RWPE1 (cell line): ENCODE measurements around the gene NCKAP5.

Experiments
- CTCF ChIA-PET: fragments of 350-600 bp; sonication (Branson Sonifier 250); formaldehyde crosslinking; extraction: SDS; loops from one replicate; lab custom pipeline; 2021; lab: Yijun Ruan, JAX
- POLR2A ChIA-PET: fragments of 400-600 bp; formaldehyde crosslinking; extraction: SDS; loops from one replicate; lab custom pipeline; 2020; ENCODE audit warnings: antibody characterized with exemption; ENCODE audit not compliant: low non-redundant PET; lab: Yijun Ruan, JAX
- DNase-seq: peaks from one replicate; pipeline ENCODE4 v3.0.0; 2012; ENCODE audit warnings: low spot score
- H3K27ac ChIP-seq: fragments of 450-650 bp; 2 replicates; pipeline ENCODE4 v1.5.1; 2017
- CTCF ChIP-seq: fragments of 450-650 bp; conservative IDR thresholded peaks from 2 replicates; pipeline ENCODE4 v1.5.1; 2017; ENCODE audit warnings: low read depth, mild to moderate bottlenecking

Gene NCKAP5

GRCh38 chr2:133413863-133414262 is 154.4 kb downstream of the NCKAP5 start:
- TF ChIP-seq CTCF = no peak
- POLR2A ChIA-PET = no interaction called here
- CTCF ChIA-PET = no interaction called here

GRCh38 chr2:133412694-133413093 is 155.6 kb downstream of the NCKAP5 start:
- no peak overlapping the region for H3K27ac ChIP-seq
- TF ChIP-seq CTCF = no peak
- DNase-seq = no peak
- ChIA-PET CTCF (no interaction called here), POLR2A (no interaction called here)

More at GRCh38 chr2:133413863-133414262, 154.4 kb downstream of the NCKAP5 start:
- H3K27ac ChIP-seq = no peak overlapping the region
- DNase-seq = no peak

GRCh38 chr2:133411857-133412256 is 156.4 kb downstream of the NCKAP5 start:
- TF ChIP-seq CTCF = no peak
- no peak for DNase-seq
- H3K27ac ChIP-seq = no peak overlapping the region
- CTCF ChIA-PET = no interaction called here
- POLR2A ChIA-PET = no interaction called here

GRCh38 chr2:133411101-133411500 is 157.2 kb downstream of the NCKAP5 start:
- DNase-seq = no peak
- H3K27ac ChIP-seq = no peak overlapping the region
- CTCF ChIA-PET = no interaction called here
- POLR2A ChIA-PET = no interaction called here
- TF ChIP-seq CTCF = no peak

- no peak overlapping the region for H3K27ac ChIP-seq
- DNase-seq = no peak
- ChIA-PET CTCF (no interaction called here), POLR2A (no interaction called here)
- TF ChIP-seq CTCF = no peak
Observed at GRCh38 chr2:133409581-133410285, 158.5 kb downstream of the NCKAP5 start.

- POLR2A ChIA-PET = no interaction called here
- no peak overlapping the region for H3K27ac ChIP-seq
- TF ChIP-seq CTCF = no peak
- CTCF ChIA-PET = no interaction called here
- DNase-seq = no peak
Observed at GRCh38 chr2:133408671-133409070, 159.6 kb downstream of the NCKAP5 start.
